Umbilical cord (tissue), 2 donors: ENCODE data around the gene AMZ1. TPM values are rescaled to one million over a fixed set of nuclear protein-coding genes. Genes with fewer than 3 reads are reported as not detected.
A peak's percentile ranks its signal among the peaks of the same experiment; 100 is the strongest.
"Not testable (repeated sequence)": the region's sequence is repeated elsewhere in the genome, so short reads cannot be mapped to it uniquely, and the experiment has no call there.

Experiments used
- DNase-seq: peaks from one replicate; pipeline ENCODE4 v3.0.0-alpha.2; 2015; ENCODE audit warnings: low spot score
- total RNA-seq: library from RNA; depleted of rRNA; stranded (reverse); fragments of >200 nt; gene quantifications from one replicate; pipeline ENCODE4 v1.2.3, GENCODE V29; 2014; ENCODE audit warnings: low replicate concordance; ENCODE audit not compliant: insufficient read depth

Gene AMZ1
- total RNA-seq, 1 donor from 2014 or later, result 2.4 TPM

DNA sequence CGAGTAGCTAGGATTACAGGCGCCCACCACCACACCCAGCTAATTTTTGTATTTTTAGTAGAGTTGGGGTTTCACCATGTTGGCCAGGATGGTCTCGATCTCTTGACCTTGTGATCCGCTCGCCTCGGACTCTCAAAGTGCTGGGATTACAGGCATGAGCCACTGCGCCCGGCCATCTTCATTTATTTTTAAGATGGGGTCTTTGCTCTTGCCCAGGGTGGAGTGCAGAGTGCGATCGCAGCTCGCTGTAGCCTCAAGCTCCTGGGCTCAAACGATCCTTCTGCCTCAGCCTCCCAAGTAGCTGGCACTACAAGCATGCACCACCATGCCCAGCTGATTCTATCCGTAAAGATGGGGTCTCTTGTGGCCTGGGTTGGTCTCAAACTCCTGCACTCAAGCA, 39.2 kb downstream of the AMZ1 start:
- DNase-seq, result not testable (repeated sequence)

DNA sequence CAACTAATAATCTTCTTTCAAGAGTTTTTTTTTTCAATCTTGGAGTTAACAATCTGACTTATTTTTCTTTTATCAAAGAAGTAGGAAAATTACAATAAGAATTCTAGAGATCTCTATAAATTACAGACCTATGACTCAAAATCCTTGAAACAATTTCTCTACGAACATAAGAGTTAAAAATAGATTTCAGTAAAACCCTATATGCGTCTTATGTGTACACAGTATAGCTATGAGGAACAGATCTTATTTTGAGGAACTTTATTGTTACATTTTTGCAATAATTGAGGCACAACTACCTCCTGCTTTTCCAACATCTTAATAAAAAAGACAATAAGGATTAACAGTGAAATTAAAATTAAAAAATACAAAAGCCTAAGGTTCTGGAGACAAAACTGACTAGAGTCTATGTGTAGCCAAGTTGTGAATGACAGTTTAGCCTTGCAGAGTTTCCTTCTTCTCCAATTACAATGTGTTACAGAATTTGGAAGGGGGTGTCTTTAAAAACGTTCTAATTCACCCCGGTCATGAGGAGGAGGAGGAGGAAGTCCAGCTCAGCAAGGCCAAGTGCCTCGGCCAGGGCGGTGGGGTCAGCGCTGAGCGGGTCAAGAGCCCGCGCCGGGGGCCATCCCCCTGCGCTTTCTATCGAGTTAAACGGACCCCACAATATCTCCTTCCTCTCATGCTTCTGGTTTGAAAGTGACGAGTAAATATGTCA, 40.5 kb downstream of the AMZ1 start:
- no peak for DNase-seq

DNA sequence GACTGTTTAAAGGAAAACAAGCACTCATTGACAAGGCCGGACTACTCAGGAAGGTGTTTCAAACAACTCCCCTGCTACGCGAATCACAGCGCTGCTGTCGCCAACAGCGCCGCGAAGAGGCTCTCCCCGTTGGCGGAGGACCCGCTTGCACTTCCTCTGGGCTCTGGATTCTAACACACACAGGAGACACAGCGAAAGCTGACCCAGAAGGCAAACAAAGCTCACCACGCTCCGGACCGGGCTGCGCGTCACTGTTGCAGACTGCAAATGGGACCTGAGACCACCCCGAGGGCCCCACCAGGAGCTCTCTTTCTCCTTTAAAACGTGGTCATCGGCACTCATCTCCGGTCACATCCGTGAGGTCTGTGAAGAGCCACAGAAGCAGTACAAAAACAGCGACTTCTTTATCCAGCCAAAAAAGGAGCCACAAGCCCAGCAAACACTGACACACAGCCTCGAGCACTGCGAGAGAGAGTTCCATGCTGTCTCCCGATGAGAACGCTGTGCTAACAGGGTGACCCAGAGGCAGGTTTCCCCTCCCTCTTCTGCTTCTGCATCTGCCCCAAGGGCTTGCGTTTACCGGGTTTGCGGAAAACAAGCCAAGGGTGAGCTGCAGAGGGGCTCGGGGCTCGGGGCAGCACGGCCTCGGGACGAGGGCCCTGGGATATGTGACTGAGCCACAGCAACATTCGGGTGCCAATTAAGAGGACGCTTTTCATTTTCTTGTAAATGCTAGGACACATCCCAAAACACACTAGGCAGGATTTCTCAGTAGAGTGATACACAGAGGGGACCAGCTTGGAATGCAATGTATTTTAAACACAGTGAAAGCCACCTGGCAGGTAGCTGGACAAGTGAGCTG, 41.3 kb downstream of the AMZ1 start:
- no peak for DNase-seq

DNA sequence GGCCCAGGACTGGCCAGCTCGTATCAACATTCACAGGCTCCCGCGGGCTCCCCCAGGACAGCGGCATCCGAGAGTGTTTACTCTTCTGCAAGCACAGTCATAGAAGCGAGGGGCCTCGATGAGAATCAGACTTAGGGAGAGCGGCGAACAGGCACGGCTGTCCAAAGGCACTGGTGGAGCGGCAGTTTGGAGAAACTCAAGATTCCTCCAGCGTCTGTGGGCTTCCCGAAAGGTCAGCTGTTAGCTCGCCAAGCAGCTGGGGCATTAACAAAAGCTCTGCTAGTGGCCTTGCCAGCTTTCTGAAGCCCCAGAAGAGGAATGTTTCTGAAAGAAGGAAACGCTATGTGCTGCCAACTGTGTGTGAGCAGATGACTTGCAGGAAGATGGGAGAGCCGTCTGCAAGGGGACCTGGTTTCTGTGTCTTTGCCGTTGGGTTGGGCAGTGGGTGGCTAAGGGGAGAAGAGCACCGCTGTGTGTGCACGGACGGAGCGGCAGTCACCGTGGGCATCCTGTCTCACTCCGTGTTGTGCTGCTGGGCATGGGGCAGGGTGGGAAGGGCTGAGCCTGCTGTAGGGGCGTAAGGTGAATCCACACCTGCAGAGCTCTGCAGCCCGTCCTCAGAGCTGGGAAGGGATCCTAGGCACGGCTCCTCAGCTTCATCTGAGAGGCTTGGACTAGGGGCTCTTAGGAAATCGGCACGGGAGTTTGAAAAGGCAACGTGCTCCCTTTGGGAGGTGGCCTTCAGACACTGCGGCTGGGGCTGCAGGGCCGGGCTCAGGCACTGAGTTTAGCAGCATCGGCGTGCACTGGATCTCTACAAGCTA, 42.1 kb downstream of the AMZ1 start:
- DNase-seq, result no peak

DNA sequence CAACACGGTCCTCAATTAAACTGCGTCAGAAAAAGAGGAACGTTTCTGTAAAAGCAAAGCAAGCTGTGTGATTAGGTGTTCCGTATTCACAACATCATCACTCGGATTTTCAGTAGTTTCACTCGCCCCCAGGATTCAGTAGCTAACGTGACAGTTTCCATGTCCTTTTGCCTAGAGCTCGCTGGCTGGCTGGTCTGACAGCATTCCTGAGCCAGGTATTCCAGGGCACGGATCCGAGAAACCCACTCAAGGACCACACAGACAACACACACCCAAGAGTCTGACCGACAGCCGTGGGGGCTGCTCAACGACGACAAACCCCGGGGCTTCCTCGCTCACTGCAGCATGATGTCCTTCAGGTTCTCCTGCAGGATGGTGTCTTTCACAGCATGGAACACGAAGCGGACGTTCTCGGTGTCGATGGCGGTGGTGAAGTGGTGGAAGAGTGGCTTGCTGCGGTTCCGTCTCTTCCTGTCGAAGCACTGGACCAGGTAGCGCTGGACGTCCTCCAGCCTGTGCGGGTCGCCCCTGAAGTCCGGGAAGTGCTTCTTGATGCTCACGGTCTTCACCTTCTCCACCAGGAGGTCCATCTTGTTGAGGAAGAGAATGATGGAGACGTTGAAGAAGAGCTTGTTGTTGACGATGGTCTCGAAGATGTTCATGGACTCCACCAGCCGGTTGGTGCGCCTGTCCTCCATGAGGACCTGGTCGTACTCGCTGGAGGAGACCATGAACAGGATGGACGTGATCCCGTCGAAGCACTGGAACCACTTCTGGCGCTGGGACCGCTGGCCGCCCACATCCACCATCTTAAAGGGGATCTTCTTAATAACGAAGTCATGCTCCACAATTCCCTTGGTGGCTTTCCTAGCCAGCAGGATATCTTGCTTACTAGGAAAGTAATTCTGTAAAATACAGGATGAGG, 43.1 kb downstream of the AMZ1 start:
- DNase-seq, result no peak

DNA sequence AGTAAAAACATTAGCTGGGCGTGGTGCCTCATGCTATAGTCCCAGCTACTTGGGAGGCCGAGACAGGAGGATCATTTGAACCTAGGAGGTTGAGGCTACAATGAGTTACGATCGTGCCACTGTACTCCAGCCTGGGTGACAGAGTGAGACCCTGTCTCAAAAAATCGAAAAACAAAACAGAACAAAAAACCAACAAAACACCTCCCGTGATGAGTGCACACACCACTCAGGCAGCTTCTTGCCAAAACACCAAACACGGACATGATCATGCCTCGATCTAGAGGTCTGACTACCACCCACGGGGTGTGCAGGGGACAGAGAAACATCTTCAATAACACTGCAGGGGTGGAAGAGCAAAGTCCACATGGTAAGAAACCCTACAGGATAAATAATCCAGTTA, 44.4 kb downstream of the AMZ1 start:
- no peak for DNase-seq

DNA sequence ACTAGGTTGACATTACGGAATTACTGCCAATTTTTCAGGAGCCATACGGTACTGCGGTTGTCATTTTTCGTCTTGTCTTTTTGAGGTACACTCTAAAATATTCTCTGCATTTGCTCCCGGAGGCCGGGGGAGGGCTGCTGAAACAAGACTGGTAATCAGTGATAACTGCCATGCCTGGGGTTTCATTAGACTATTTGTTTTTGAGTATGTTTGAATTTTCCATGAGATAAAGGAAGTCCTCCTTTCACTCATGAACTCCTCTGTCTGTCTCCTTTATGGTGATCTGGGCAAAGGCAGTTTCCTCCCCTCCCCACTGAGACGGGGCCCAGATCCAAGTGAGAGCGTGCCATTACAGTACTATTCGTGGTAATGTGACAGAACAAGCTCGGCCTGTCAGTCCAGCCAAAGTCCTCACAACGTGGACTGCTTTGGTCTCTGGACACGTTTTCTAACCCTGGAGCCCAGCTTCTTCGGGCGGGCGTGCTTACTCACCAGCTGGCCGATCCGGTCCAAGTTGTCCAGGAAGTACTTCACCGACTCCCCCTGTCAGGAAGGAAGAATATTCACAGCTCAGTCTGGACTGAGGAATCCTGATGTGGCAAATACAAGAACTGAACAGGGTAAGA, 45.1 kb downstream of the AMZ1 start:
- no peak for DNase-seq

DNA sequence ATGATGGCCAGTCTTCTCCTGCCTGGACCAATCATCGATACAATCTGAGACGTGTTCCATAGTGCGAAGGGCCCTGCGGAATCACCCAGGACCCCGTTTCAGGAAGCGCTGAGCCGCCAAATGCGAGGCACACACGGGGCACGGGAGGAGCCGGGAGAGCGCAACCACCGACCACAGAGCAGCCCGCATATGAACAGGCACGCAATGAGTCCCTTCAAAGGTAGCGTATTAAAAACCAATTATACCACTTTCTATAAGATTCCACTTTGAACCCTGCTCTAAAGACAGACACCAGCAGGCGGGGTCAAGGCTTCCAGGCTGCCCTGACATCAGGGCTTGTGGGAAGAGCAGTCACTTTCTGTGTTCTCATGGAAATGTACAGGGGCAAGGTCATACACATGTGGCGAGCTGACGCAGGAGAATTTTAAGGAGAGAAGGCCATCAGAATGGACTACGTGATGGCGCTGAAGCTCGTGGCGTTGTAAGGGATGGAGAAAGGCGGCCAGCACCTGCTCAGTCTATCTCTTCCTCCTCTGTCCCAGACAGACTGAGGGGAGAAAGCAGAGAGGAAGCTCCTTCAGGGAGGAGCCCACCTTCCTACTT, 46.2 kb downstream of the AMZ1 start:
- DNase-seq, result no peak

DNA sequence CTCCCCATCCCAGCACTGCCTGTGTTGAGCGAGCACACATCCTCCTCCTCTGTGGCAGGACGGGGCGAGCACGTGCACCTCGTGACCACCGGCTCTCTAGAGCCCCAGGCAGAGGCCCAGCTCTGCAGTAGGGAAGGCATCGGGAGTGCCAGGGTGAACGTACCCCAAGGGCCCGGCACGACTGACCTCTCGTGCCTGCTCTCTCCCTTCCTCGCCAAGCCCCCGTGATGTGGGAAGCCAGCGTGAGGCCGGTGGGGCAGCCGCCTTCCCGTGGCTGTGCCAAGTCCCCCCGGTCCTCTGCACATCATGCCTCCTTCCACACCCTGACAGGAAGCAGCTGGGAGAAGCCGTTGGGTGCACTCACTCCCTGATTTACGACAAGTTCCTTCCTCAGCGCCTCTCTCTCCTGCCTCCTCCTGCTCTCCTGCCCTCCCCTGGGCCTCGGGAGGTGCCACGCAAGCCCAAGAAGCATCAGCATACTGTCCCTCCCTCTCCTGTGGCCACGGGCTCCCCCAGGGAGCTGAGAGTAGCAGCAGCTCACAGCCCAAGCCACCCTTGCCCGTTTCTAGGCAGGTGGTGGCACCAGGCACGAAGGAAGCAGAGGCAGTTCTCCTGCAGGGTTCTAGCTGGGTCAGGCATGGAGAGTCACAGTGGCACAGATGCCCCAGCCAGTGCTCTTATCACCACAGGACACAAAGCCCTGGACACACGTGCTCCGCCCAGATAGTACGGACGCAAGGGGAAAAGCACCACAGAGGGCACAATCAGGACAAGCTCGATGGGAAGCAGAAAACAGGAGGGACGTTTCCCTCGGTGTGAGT, 47.0 kb downstream of the AMZ1 start:
- peak; percentile 62 for DNase-seq

DNA sequence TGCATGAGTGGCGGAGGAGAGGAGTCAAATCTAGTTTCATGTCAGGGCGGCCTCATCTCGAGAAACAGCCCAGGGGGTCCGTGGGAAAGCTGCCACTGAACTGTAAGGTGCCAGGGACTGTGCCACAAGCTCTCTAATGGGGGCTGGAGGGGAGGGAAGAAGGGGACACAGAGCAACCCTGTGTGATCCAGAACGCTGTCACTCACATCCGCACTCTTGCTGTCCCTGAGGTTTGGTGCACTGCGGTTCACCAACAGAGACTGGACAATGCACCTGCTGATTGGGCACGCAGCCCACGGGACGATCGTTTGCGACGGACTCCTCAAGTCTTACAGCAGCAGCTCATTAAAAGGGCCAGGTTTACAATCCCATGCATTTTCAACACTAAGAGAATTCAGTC, 47.7 kb downstream of the AMZ1 start:
- no peak for DNase-seq

DNA sequence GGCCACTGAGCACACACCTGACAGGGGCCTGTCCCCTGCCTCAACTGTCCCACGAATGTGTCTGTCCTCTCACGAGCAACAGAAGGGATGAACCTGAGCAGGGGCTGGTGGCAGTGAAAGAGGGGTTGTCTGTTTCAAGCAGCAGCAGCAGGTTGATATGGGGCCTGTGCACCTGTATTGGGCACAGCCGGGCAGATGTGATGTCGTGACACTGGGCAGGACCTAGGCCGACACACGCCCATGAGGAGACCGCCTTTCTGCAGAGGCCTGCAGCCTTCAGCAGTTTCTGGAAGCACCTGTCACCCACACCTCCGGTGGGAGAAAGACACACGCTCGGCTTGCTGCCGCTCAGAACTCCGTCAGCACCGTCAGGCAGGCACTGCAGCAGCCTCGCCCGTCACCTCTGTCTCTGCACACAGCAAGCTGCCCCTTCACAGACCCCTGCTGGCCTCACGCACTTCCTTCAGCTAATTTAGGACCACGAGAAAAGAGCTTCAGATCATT, 48.5 kb downstream of the AMZ1 start:
- DNase-seq, result no peak

DNA sequence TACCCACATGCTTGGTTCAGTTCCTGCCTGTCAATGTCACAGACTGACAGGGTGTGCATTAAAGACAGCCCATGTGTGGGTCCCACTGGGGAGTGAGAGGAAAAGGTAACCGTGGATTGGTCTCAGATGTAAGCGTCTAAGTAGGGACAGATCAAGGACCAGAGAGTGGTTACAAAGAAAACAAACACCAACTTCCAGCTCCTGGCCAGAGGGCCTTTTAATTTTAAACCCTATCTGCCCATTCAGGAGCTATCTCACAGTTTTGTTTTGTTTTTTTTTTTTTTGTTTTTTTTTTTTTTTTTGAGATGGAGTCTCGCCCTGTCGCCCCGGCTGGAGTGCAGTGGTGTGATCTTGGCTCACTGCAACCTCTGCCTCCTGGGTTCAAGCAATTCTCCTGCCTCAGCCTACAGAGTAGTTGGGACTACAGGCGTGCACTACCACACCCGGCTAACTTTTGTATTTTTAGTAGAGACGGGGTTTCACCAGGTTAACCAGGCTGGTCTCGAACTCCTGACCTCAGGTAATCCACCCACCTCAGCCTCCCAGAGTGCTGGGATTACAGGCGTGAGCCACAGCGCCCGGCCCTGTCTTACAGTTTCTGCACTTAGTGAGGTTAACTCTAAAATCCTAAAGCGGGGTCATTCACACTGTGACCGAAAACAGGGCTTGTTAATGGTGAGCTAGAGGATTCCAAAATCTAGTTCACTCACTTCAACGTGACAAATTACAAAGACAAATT, 49.2 kb downstream of the AMZ1 start:
- DNase-seq, result not testable (repeated sequence)

DNA sequence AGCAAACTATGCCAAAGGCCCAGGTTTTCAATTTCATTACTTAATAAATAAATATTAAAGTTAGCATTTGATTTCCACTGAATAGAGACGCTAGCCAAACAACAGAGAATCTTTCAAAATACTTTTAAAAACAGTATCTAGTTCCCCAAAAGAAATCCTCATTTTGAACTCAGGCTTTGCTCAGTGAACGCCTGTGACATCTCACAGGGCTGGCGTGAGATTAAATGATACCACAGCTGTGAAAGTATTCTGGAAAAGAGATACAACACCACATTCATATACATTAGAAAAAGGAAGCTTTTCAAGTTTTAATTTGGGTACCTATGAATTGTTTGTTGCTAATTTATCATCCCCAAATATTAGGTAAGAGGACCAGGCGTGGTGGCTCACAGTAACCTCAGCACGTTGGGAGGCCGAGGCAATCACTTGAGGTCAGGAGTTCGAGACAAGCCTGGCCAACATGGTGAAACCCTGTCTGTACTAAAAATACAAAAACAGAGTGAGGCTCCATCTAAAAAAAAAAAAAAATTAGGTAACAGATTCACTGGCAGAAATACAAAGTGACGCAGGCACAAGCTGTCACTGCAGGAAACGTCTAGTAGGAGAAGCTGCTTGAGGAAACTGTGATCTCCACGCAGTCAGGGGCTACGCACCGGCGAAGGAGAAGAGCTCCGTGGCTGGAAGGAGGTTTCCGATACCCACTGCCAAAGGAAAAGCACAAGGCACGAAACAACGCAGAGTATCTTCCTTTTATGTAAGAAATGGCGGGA, 50.0 kb downstream of the AMZ1 start:
- peak; percentile 72 for DNase-seq

DNA sequence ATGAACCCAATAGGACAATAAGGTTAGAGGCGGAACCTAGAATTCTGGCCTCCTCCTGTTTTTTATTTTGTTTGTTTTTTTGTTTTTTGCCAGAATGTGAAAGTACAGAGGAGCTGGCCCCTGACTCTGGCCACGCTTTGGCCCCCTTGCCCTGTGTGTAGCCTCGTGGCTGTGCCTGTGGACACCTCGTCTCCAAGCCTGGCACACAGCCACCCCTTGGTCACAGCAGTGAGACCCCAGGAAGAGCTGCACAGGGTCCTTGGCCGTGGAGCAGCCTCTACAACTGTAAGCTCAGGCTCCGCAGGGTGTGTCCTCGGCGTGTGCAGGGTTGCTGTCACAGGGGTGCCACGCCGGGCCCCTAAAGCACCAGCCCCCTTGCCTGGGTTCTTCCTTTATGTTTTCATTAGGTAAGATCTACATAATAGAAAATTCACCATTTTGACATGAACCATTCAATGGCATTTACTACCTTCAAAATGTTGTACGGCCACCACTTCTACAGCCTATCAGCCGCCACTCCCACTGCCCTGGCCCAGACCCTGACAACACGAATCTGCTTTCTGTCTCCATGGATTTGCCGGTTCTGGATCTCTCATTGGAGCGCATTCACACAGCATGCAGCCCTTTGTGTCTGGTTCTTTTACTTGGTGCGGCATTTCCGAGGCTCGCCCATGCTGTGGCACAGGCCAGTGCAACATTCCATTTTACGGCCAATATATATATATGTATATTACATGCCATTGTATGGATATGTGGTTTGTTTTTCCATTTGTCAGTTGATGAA, 51.0 kb downstream of the AMZ1 start:
- no peak for DNase-seq

DNA sequence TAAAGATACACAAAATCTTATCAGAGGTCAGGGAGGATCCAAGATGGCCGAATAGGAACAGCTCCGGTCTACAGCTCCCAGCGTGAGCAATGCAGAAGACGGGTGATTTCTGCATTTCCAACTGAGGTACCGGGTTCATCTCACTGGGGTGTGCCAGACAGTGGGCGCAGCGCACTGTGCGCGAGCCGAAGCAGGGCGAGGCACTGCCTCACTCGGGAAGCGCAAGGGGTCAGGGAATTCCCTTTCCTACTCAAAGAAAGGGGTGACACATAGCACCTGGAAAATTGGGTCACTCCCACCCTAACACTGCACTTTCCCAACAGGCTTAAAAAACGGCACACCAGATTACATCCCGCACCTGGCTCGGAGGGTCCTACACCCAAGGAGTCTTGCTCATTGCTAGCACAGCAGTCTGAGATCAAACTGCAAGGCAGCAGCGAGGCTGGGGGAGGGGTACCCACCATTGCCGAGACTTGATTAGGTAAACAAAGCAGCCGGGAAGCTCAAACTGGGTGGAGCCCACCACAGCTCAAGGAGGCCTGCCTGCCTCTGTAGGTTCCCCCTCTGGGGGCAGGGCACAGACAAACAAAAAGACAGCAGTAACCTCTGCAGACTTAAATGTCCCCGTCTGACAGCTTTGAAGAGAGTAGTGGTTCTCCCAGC, 55.7 kb downstream of the AMZ1 start:
- DNase-seq, result not testable (repeated sequence)

DNA sequence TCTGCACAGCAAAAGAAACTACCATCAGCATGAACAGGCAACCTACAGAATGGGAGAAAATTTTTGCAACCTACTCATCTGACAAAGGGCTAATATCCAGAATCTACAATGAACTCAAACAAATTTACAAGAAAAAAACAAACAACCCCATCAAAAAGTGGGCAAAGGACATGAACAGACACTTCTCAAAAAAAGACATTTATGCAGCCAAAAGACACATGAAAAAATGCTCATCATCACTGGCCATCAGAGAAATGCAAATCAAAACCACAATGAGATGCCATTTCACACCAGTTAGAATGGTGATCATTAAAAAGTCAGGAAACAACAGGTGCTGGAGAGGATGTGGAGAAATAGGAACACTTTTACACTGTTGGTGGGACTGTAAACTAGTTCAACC, 60.7 kb downstream of the AMZ1 start:
- not testable (repeated sequence) for DNase-seq
